Smooth muscle cell of the brain vasculature (primary cell): ENCODE measurements around the gene CYB5RL.
"Not testable (repeated sequence)": the region's sequence is repeated elsewhere in the genome, so short reads cannot be mapped to it uniquely, and the experiment has no call there.

Experiments used
- DNase-seq: peaks from one replicate; pipeline ENCODE4 v3.0.0-alpha.2; 2012; ENCODE audit warnings: low read depth, low spot score

Gene CYB5RL

GRCh38 chr1:54199765-54200518 lies at the start of gene CYB5RL, which contains the start of gene MRPL37:
Gene CYB5RL (minus strand): TSS chr1:54200030. CDS start chr1:54195616, 4,414 bp downstream.
Gene MRPL37 (plus strand): TSS chr1:54200167. CDS start chr1:54200244, 77 bp downstream.
- peak; percentile 91 for DNase-seq

GRCh38 chr1:54248966-54249365 lies 49.1 kb upstream of the CYB5RL start:
- DNase-seq, result no peak

GRCh38 chr1:54247863-54248515 lies 48.2 kb upstream of the CYB5RL start:
- no peak for DNase-seq

- DNase-seq, result no peak
Observed at GRCh38 chr1:54246116-54246721, 46.4 kb upstream of the CYB5RL start.

GRCh38 chr1:54245501-54245900 lies 45.7 kb upstream of the CYB5RL start:
- DNase-seq, result no peak

- no peak for DNase-seq
Observed at GRCh38 chr1:54244655-54245054, 44.8 kb upstream of the CYB5RL start.

- DNase-seq, result no peak
Observed at GRCh38 chr1:54243022-54243421, 43.2 kb upstream of the CYB5RL start.

GRCh38 chr1:54241364-54241763 lies 41.5 kb upstream of the CYB5RL start:
- DNase-seq, result no peak

- DNase-seq, result no peak
Observed at GRCh38 chr1:54240741-54241335, 41.0 kb upstream of the CYB5RL start.

GRCh38 chr1:54239631-54240031 lies 39.8 kb upstream of the CYB5RL start:
- DNase-seq, result no peak

- DNase-seq, result no peak
Observed at GRCh38 chr1:54239035-54239383, 39.2 kb upstream of the CYB5RL start.

GRCh38 chr1:54238353-54239034 lies 38.7 kb upstream of the CYB5RL start:
- DNase-seq, result no peak

GRCh38 chr1:54237586-54237985 lies 37.8 kb upstream of the CYB5RL start:
- DNase-seq, result no peak

- DNase-seq, result no peak
Observed at GRCh38 chr1:54234284-54234683, 34.5 kb upstream of the CYB5RL start.

- not testable (repeated sequence) for DNase-seq
Observed at GRCh38 chr1:54233196-54233595, 33.4 kb upstream of the CYB5RL start.

GRCh38 chr1:54230507-54231339 lies 30.9 kb upstream of the CYB5RL start:
- DNase-seq, result no peak

- no peak for DNase-seq
Observed at GRCh38 chr1:54229281-54229891, 29.6 kb upstream of the CYB5RL start.

- DNase-seq, result no peak
Observed at GRCh38 chr1:54228638-54229079, 28.8 kb upstream of the CYB5RL start.

- DNase-seq, result no peak
Observed at GRCh38 chr1:54227891-54228310, 28.1 kb upstream of the CYB5RL start.

- DNase-seq, result no peak
Observed at GRCh38 chr1:54227091-54227602, 27.3 kb upstream of the CYB5RL start.
